GM21723 (cell line): ENCODE results near the gene EPHB2.
A peak's percentile ranks its signal among the peaks of the same experiment; 100 is the strongest.
"Not testable (repeated sequence)": the region's sequence is repeated elsewhere in the genome, so short reads cannot be mapped to it uniquely, and the experiment has no call there.

Source experiments
- ATAC-seq: cut with Tn5 transposase; IDR thresholded peaks from one replicate; pipeline ENCODE4 v1.9.1; 2021; ENCODE audit warnings: mild to moderate bottlenecking, moderate library complexity; ENCODE audit not compliant: unreplicated experiment

Gene EPHB2

GRCh38 chr1:22689505-22689904 is 21.1 kb upstream of the EPHB2 start:
- no peak for ATAC-seq

DNA sequence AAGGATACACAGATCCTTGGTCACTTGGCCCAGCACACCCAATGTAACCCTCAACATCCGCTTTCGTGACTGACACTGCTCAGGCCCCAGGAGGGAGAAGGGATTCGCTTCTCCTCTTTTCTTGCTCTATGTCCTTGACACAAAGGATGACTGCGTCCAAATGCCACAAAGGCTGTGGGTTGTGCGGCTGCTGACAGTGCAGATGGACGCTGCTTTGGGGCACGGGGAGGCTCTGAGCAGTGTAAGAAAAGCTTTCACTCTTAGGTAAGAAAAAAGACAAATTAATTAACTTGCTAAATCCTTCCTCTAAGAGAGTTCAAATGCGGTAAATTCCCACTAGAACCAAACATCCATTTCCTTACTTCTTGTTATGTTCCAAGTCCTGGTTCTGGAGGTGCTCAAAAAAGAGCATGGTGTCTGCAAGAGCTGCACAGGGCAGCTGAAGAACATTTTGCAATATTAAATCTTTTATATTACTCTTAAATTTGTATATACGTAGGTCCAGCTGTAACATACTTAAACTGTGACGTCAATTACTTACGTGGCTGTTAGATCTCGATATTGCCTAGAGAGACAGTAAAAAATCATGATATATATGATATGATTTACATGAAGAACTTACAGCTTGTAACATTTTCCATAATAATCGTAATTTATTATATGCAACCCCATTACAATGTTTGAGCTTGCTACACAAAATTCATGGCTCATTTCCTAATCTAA is 19.4 kb upstream of the EPHB2 start:
- ATAC-seq: no peak

DNA sequence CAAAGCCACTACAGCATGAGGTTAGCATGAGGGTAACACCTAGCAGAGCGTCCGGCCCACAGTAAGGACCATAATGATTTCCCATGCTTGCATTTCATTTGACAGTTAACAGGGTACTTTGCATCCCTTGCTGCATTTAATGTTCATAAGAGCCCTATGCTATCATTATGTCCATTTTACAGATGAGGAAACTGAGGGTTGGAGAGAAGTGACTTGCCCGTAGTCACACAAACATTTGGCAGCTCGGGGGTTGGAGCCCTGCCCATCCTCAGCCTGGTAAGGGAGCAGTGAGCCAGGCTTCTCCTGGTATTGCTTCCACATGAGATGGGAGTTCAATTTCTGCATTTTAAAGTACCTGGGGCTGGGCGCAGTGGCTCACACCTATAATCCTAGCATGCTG is 16.5 kb upstream of the EPHB2 start:
- no peak for ATAC-seq

DNA sequence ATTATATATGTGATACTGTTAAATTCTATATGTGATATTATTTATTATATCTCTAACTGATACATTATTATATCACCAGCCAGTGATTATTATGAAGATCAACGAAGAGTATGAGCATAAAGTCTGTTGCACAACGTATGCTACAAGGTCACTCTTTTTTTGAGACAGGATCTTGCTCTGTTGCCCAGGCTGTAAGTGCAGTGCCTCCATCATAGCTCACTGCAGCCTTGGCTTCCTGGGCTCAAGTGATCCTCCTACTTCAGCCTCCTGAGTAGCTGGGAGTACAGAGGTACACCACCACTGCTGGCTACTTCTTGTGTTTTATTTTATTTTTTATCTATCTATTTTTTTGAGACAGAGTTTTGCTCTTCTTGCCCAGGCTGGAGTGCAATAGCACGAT is 14.0 kb upstream of the EPHB2 start:
- no peak for ATAC-seq

DNA sequence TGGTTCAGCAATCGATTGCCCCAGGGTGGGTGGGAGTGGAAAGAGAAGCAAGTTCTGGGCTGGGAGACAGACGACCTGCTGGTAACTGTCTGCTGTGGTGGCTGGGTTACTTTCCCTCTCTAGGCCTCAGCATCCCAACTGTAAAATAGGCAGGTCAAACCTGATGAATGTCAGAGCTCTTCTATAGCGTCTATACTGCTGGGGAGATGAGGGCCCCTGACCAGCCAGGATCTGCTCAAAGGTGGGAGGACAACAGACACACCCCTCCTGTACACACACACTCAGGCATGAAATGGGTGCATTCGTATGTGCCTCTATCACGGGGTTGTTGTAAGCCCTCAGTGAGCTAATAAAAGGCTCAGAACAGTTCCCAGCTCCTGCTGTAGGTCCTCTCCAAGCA is 12.7 kb upstream of the EPHB2 start:
- no peak for ATAC-seq

DNA sequence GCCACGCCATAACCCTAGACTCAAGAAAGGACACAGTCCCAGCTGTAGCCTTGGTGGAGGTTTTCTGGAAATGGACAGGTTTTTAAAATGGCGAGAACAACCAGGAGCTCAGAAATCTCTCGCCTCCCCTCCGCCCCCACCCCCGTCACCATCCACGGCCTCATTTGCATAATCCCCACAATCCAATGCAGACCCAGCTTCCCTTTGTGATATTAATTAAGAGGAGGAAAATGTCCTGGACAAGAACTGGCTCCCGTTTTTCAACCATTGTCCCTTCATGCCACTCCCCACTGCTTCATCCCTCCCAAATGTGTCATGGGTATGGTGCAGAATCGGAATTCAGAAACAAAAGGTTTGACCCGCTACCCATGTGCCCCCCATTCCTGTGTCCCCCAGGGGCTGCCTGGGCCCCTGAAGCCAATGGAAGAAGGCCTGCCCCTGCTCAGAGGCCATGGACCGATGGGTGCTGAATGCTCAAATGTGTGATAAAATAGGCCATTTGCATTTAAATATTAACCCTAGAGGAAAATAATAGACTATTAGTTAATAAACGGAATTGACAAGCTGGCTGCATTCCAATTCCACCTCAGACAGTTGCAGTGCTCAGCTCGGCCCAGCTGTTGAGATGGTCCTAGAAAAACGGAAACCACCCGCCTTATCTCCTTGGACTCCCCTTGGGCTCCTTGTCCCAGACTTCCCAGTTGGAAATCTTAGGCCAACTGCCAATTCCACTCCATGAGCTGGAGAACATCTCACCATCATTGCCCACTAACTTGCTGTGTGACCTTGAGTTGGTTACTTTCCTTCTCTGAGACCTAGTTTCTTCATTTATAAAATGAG is 10.7 kb upstream of the EPHB2 start:
- ATAC-seq: no peak

GRCh38 chr1:22702296-22703085 is 8.1 kb upstream of the EPHB2 start:
- no peak for ATAC-seq

DNA sequence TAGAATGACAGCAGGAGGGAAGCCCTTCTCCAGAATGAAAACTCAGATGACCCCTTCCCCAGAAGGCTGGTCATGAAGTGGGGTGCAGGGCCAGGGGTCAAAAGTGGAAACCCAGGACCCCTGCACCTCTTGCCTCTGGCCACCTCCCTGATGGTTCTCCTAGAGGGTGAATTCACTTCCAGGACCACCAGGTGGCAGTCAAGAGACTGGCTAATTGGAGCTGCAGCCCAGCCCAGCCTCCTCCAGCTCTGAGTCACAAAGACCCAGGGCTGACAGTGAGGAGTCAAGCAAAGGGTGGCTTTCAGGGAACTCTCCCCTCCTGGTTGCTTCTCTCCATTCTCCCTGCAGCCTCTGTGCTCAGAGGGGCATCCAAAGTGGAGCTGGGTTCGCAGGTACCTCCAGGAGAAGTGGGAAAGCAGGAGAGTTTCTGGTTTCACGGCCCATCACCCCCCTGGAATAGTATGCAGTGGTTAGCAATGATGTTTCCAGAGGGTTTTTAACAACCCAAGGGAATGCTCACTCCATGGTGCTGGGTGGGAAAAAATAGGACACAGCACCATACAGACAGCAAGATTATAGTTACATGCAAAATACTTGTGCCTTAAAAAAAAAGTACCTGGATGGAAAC is 6.1 kb upstream of the EPHB2 start:
- no peak for ATAC-seq

DNA sequence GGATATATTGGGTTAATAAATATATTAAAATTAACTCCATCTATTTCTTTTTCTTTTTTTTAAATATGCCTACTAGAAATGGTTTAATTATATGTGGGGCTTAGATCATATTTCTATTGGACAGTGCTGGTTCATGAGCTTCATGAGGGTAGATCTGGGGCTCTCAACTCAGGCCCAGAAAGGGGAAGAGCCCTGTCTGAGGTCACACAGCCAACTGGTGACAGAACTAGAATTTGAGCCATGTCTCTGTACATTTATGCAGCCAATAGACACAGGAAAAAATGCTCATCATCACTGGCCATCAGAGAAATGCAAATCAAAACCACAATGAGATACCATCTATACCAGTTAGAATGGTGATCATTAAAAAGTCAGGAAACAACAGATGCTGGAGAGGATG is 5.1 kb upstream of the EPHB2 start:
- ATAC-seq: no peak

DNA sequence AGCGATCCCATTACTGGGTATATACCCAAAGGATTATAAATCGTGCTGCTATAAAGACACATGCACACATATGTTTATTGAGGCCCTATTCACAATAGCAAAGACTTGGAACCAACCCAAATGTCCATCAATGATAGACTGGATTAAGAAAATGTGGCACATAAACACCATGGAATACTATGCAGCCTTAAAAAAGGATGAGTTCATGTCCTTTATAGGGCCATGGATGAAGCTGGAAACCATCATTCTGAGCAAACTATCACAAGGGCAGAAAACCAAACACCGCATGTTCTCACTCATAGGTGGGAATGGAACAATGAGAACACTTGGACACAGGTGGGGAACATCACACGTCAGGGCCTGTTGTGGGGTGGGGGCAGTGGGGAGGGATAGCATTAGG is 4.5 kb upstream of the EPHB2 start:
- ATAC-seq: not testable (repeated sequence)

GRCh38 chr1:22708777-22709176 is 1.9 kb upstream of the EPHB2 start:
- ATAC-seq: no peak

- no peak for ATAC-seq
These were observed 1.4 kb upstream of the EPHB2 start for GRCh38 chr1:22709227-22709626.

- no peak for ATAC-seq
These were observed 543 bp upstream of the EPHB2 start for GRCh38 chr1:22709891-22710700.

GRCh38 chr1:22711071-22711470 is 432 bp downstream of the EPHB2 start:
- ATAC-seq: no peak

GRCh38 chr1:22711591-22712501 is 1.2 kb downstream of the EPHB2 start:
- ATAC-seq: peak; percentile 22

DNA sequence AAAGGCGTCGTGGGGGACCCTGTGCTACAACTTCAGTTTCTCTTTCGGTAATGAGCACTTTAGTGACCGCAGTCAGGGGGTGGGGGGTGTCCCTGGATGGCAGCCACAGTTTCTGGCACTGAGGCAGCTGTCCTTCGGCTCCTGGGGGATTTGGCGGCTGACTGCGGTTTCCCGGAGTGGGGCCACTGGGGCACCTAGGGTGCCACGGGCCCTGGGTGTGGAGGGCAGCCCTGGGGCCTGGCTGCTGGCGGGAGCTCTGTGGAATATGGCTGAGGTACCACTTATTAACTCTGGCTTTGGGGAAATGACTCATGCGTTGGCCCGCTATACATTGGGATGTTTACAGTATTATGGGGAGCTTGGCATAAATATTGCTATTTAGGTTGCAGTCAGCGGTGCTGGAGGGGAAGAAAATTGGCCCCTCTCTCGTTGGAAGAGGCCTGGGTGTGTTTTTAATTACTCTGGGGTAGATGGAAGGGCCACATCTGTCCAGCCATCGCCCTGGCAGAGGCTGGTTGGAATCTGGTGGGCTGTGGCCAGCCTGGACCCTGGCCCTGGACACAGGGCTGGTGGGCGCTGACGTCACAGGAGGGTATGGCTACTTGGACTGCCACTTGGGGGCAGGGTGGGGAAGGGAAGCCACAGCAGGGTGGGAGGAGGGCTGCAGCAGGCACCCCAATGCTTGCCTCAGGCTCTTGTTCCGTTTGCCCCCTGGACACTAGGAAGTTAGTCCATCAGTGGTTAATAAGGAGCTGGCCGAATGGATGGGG is 2.0 kb downstream of the EPHB2 start:
- ATAC-seq: peak; percentile 43

- no peak for ATAC-seq
These were observed 3.8 kb downstream of the EPHB2 start for GRCh38 chr1:22714455-22714854.

DNA sequence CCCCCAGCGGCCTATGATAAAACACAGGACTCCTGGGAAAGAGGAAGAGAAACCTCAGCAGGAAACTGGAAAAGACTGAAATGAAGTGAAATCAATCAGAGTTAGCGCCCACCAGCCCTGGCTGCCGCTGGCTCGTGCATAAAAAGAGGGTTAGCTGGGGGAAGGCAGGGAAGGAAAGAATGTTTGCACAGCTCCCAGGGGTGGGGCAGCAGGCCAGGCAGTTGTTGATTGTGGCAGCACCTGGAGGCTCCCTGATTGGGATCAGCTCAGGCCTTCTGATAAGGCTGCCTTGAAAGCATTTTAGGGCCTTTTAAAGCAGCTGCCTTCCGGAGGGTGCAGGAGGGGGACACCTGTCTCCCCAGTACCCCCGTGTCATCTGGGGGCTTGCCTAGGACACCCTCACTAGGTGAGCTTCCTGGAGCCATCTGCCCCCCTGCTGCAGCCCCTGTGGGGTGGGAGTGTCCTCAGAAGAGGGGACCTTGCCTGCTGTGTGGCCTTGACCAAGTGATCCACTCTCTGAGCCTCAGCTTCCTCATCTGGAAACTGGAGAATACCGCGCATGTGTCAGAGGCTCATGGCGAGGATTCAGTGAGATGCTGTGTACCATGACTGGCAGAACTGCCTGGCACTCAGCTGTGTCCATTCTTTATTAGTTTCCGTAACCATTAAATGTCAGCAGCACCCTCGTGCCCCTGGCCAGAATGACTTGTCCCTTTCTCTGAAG is 6.6 kb downstream of the EPHB2 start:
- ATAC-seq: no peak
